K562 (cell line): ENCODE measurements around the gene ITPRIPL2. TPM values are rescaled to one million over a fixed set of nuclear protein-coding genes. Genes with fewer than 3 reads are reported as not detected.

Experiments used
- ATF1 ChIP-seq, 2 experiments: fragments of 450-650 bp in 1 of 2; IDR thresholded peaks; 2 replicates each; pipeline ENCODE4 v1.6.1; 2016; ENCODE audit warnings: missing compliant biosample characterization in 1 of 2, missing genetic modification characterization in 1 of 2
- CHD1 ChIP-seq: fragments of 200-600 bp; sonication (generic); IDR thresholded peaks from one replicate; pipeline ENCODE4 v1.6.1; 2012; ENCODE audit warnings: mild to moderate bottlenecking, moderate library complexity, low read length, inconsistent platforms
- CSDE1 ChIP-seq, 2 experiments: fragments of 450-650 bp; IDR thresholded peaks; 2 replicates each; pipeline ENCODE4 v1.6.1; 2016; ENCODE audit warnings: mild to moderate bottlenecking in 1 of 2
- ESRRB ChIP-seq: fragments of 250-450 bp; sonication (Bioruptor Pico); IDR thresholded peaks from 2 replicates; pipeline ENCODE4 v1.5.0; 2020; ENCODE audit warnings: mild to moderate bottlenecking, moderate library complexity, borderline replicate concordance
- HLTF ChIP-seq: fragments of 450-650 bp; IDR thresholded peaks from 2 replicates; pipeline ENCODE4 v1.6.1; 2016
- HNRNPUL1 ChIP-seq: fragments of 200-400 bp; formaldehyde crosslinking; IDR thresholded peaks from 2 replicates; pipeline ENCODE4 v1.6.1; 2017; ENCODE audit warnings: low read length
- IRF2 ChIP-seq: sonication (generic); formaldehyde crosslinking; IDR thresholded peaks from 2 replicates; pipeline ENCODE4 v1.8.1; 2022; ENCODE audit warnings: mild to moderate bottlenecking, missing genetic modification reagents
- KDM5B ChIP-seq: fragments of 200-600 bp; sonication (generic); IDR thresholded peaks from 2 replicates; pipeline ENCODE4 v1.6.1; 2012; ENCODE audit warnings: low read depth, mild to moderate bottlenecking, moderate library complexity, low read length, control low read depth, inconsistent platforms; ENCODE audit not compliant: insufficient replicate concordance
- LCOR ChIP-seq: sonication (generic); formaldehyde crosslinking; IDR thresholded peaks from 2 replicates; pipeline ENCODE4 v1.8.0; 2022; ENCODE audit warnings: mild to moderate bottlenecking, missing genetic modification reagents
- MAFG ChIP-seq: fragments of 450-650 bp; conservative IDR thresholded peaks from 2 replicates; pipeline ENCODE4 v1.6.1; 2016; ENCODE audit warnings: missing genetic modification characterization, missing compliant biosample characterization
- MAFK ChIP-seq: IDR thresholded peaks from 2 replicates; pipeline ENCODE4 v1.6.1; 2011; ENCODE audit warnings: low read length, improper control_type of control experiment
- MCM3 ChIP-seq: fragments of 450-650 bp; IDR thresholded peaks from 2 replicates; pipeline ENCODE4 v1.6.1; 2016
- NFYB ChIP-seq: IDR thresholded peaks from 2 replicates; pipeline ENCODE4 v1.6.1; 2011; ENCODE audit warnings: mild to moderate bottlenecking, moderate library complexity; ENCODE audit not compliant: insufficient read length; ENCODE audit errors: extremely low read depth
- NR3C1 ChIP-seq: sonication (generic); formaldehyde crosslinking; IDR thresholded peaks from 2 replicates; pipeline ENCODE4 v1.8.1; 2022; ENCODE audit warnings: missing genetic modification reagents
- PHB2 ChIP-seq: fragments of 450-650 bp; IDR thresholded peaks from 2 replicates; pipeline ENCODE4 v1.6.1; 2017; ENCODE audit warnings: low read depth
- POLR2H ChIP-seq: IDR thresholded peaks from 2 replicates; pipeline ENCODE4 v1.6.1; 2016; ENCODE audit warnings: missing genetic modification characterization, low read depth, mild to moderate bottlenecking, control low read depth, missing compliant biosample characterization, moderate library complexity
- SMC3 ChIP-seq: conservative IDR thresholded peaks from 2 replicates; pipeline ENCODE4 v1.6.1; 2011; ENCODE audit warnings: low read depth, low read length, improper control_type of control experiment; ENCODE audit not compliant: insufficient read depth
- SNIP1 ChIP-seq: fragments of 450-650 bp; IDR thresholded peaks from 2 replicates; pipeline ENCODE4 v1.7.1; 2017; ENCODE audit warnings: low read depth, mild to moderate bottlenecking
- SP1 ChIP-seq: sonication (generic); formaldehyde crosslinking; IDR thresholded peaks from 2 replicates; pipeline ENCODE4 v1.8.1; 2022; ENCODE audit warnings: mild to moderate bottlenecking, missing genetic modification reagents
- ZNF384 ChIP-seq: IDR thresholded peaks from 2 replicates; pipeline ENCODE4 v1.6.1; 2012; ENCODE audit warnings: low read depth, low read length, improper control_type of control experiment
- polyA plus RNA-seq, 8 experiments: library from polyadenylated mRNA; depleted of rRNA in 4 of 8; stranded (reverse) in 5 of 8; unstranded in 3 of 8; fragments of >200 nt; fragmentation: Nextera tagmentation in 2 of 8; fragmentation: Illumina TruSeq in 1 of 8; extraction: Ambion mirVana in 2 of 8; extraction: Trizol in 1 of 8; gene quantifications; 2 replicates each; pipeline versions ENCODE4 v1.2.1 to v1.2.3, GENCODE V29; 2011 to 2014; ENCODE audit warnings: inconsistent platforms in 1 of 8, missing spikeins in 1 of 8
- total RNA-seq, 7 experiments: library from RNA; depleted of rRNA in 6 of 7; stranded (reverse); fragments of >200 nt in 6 of 7; fragmentation: Illumina TruSeq in 2 of 7; extraction: Trizol in 2 of 7; gene quantifications; 2 replicates each; pipeline versions ENCODE4 v1.2.1 to v1.2.3, GENCODE V29; 2011 to 2021; ENCODE audit warnings: low replicate concordance in 1 of 7
- TF ChIP-seq, protein P1 (sequence below): fragments of 450-650 bp; IDR thresholded peaks from 2 replicates; pipeline ENCODE4 v1.6.1; 2016
- TF ChIP-seq, protein P2 (sequence below): sonication (generic); IDR thresholded peaks from 2 replicates; pipeline ENCODE4 v1.6.1; 2016
- TF ChIP-seq, protein P3 (sequence below): IDR thresholded peaks from 2 replicates; pipeline ENCODE4 v1.6.1; 2014; ENCODE audit warnings: antibody characterized with exemption
- TF ChIP-seq, protein P4 (sequence below), 2 experiments: fragments of 450-650 bp; conservative IDR thresholded peaks; 2 replicates each; pipeline ENCODE4 v1.6.1; 2017; ENCODE audit warnings: mild to moderate bottlenecking in 2 of 2, moderate library complexity in 2 of 2

ITPRIPL2 gene
- total and polyA plus RNA-seq, 9 of the 15 experiments (the other 6 are each of a cell fraction or from before 2014, with no cell fraction given) = 0.04 to 2.2 (median 0.58) TPM

DNA sequence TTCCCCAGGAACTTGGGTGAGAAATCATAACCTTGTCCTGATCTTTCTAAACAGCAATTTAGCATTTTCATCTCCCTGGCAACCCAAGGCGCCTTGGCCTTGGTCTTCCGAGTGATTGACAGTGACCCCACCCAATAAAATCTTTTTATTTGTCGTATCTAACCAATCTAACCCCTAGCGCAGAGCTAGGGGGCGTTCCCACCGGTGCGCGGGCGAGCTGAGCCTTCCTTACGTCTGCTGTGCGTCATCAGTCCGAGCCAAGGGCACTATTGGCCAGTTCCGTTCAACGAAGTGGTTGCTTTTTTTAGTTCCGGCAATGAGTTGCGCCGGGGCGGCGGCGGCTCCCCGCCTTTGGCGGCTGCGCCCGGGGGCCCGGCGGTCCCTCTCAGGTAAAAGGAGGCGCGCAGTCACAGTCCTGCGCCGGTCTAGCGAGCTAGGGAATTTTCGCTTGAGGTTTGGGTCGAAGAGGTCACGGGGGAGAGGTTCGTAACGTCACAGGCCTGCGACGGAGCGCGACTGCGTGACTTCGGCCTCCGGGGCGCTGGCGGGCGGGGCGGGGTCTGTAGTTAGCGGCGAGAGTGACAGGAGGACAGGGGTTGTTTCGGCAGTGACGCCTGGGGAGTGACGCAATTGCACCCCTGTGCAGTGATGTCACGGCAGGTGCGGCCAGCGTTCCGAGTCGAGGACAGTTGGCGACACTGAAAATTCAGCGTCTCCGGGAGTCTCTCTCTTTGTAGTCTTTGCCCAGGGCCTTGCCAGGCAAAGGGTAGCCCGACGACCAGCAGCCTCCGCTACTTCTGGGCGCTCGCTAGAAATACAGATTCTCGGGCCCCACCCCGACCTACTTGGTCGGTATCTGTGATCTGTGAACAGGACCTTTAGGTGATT, 46.2 kb upstream of the ITPRIPL2 start, which contains the start of gene COQ7 (continued):
- peak in 1 of 2 experiments; percentile 82; a peak in 2 of 4 replicates for TF ChIP-seq CSDE1 (IDR thresholded peaks at IDR 0.05)
- TF ChIP-seq MCM3 = no peak
- peak; percentile 49; the same call in 1 of the 2 replicates for TF ChIP-seq POLR2H (tag)
- 0 out of 2 replicates have a peak, but pooled peaks have one; percentile 11 for TF ChIP-seq MAFG (tag)
- no peak for TF ChIP-seq HNRNPUL1
- TF ChIP-seq NR3C1 (CRISPR knock-in tag) = no peak
- no peak for TF ChIP-seq CHD1
- TF ChIP-seq NFYB = peak; percentile 76
- no peak for TF ChIP-seq SMC3
- TF ChIP-seq, protein P1, sequence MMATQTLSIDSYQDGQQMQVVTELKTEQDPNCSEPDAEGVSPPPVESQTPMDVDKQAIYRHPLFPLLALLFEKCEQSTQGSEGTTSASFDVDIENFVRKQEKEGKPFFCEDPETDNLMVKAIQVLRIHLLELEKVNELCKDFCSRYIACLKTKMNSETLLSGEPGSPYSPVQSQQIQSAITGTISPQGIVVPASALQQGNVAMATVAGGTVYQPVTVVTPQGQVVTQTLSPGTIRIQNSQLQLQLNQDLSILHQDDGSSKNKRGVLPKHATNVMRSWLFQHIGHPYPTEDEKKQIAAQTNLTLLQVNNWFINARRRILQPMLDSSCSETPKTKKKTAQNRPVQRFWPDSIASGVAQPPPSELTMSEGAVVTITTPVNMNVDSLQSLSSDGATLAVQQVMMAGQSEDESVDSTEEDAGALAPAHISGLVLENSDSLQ = peak; percentile 99
- TF ChIP-seq, protein P2, sequence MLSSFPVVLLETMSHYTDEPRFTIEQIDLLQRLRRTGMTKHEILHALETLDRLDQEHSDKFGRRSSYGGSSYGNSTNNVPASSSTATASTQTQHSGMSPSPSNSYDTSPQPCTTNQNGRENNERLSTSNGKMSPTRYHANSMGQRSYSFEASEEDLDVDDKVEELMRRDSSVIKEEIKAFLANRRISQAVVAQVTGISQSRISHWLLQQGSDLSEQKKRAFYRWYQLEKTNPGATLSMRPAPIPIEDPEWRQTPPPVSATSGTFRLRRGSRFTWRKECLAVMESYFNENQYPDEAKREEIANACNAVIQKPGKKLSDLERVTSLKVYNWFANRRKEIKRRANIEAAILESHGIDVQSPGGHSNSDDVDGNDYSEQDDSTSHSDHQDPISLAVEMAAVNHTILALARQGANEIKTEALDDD = no peak
- TF ChIP-seq, protein P3, sequence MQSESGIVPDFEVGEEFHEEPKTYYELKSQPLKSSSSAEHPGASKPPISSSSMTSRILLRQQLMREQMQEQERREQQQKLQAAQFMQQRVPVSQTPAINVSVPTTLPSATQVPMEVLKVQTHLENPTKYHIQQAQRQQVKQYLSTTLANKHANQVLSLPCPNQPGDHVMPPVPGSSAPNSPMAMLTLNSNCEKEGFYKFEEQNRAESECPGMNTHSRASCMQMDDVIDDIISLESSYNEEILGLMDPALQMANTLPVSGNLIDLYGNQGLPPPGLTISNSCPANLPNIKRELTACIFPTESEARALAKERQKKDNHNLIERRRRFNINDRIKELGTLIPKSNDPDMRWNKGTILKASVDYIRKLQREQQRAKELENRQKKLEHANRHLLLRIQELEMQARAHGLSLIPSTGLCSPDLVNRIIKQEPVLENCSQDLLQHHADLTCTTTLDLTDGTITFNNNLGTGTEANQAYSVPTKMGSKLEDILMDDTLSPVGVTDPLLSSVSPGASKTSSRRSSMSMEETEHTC = peak; percentile 80
- TF ChIP-seq ESRRB = no peak
- no peak for TF ChIP-seq HLTF
- TF ChIP-seq PHB2 = no peak
- peak; percentile 83 for TF ChIP-seq SP1 (CRISPR knock-in tag)
- TF ChIP-seq MAFK = peak; percentile 28; the same call in 1 of the 2 replicates
- peak; percentile 90 for TF ChIP-seq ATF1 (CRISPR knock-in tag; IDR thresholded peaks at IDR 0.05)
- TF ChIP-seq ATF1 (tag; IDR thresholded peaks at IDR 0.05) = peak; percentile 100
- TF ChIP-seq LCOR (CRISPR knock-in tag) = peak; percentile 57
- TF ChIP-seq KDM5B = peak; percentile 43
- TF ChIP-seq IRF2 (CRISPR knock-in tag) = no peak
- no peak for TF ChIP-seq SNIP1
- TF ChIP-seq, protein P4, sequence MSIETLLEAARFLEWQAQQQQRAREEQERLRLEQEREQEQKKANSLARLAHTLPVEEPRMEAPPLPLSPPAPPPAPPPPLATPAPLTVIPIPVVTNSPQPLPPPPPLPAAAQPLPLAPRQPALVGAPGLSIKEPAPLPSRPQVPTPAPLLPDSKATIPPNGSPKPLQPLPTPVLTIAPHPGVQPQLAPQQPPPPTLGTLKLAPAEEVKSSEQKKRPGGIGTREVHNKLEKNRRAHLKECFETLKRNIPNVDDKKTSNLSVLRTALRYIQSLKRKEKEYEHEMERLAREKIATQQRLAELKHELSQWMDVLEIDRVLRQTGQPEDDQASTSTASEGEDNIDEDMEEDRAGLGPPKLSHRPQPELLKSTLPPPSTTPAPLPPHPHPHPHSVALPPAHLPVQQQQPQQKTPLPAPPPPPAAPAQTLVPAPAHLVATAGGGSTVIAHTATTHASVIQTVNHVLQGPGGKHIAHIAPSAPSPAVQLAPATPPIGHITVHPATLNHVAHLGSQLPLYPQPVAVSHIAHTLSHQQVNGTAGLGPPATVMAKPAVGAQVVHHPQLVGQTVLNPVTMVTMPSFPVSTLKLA (conservative IDR thresholded peaks at IDR 0.05) = peak; percentile 91 to 97
- peak; percentile 38; the same call in 1 of the 2 replicates for TF ChIP-seq ZNF384
